HG03175 (cell line): ENCODE data around the gene KCNQ5.

Experiments used
- ATAC-seq: cut with Tn5 transposase; IDR thresholded peaks from one replicate; pipeline ENCODE4 v1.9.1; 2021; ENCODE audit warnings: mild to moderate bottlenecking, moderate library complexity; ENCODE audit not compliant: unreplicated experiment

The KCNQ5 gene

DNA sequence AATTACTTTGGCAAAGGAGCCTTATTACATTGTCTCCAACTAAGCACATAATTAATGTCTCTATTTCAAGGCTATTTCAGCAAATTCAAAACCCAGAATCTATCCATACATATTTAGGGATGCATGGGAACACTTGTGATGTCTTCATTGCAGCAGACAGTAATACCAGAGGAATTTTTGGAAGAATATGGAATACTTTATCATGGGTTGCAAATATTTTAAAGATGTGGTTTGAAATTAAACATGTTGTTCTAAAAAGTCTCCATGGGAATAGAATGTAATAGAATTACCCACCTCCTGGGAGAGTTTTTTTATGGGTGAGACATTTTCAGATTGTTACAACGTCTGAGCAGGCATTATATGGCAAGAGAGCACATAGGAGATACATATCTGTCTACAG, 170.8 kb downstream of the KCNQ5 start:
- ATAC-seq: no peak

GRCh38 chr6:72793641-72794395, 172.0 kb downstream of the KCNQ5 start:
- no peak for ATAC-seq

- ATAC-seq: no peak
These were observed 176.3 kb downstream of the KCNQ5 start for GRCh38 chr6:72798196-72798595.

- no peak for ATAC-seq
These were observed 188.0 kb downstream of the KCNQ5 start for GRCh38 chr6:72809746-72810379.

DNA sequence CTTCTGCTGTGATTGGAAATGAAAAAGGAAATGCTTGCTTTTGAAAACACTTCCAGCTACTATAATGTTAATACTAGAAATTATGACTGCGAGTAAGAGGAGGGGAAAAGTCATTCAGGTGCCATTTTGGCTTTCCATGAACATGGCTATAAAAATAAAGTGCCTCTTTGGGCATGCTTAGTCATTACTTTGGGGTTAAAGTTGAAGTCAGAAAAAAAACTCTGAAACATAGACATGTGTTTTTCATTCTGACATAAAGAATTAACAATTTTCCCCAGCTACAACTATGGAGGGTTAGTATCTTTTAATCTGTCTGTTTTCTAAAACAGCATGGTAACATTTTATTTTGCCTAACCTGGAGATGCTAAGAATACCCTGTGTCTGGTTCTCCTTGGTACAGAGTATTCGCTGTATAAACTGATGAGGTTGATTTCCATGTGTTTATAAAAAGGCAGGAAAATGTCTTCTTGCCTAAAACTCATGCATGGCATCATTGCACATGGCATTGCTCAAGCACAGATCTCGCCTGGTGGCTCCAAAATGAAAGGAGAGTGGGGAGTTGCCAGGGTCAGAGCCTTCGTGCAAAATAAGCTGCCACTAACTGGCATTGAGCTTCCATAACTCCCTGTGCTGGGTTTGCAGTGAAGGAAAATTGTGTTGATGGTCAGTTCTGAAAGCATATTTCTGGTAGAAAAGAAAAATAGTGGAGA, 188.9 kb downstream of the KCNQ5 start:
- ATAC-seq: no peak

DNA sequence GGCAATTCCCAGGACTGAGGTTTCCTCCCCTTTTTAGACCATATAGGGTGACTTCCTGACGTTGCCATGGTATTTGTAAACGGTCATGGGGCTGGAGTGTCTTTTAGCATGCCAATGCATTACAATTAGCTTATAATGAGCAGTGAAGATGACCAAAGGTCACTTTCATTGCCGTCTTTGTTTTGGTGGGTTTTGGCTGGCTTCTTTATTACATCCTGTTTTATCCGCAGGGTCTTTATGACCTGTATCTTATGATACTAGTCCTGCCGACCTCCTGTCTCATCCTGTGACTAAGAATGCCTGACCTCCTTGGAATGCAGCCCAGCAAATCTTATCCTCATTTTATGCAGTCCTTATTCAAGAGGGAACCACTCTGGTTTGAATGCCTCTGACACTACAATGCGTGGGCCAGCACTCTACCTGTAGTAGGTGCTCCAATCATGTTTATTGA, 190.1 kb downstream of the KCNQ5 start:
- ATAC-seq: no peak

DNA sequence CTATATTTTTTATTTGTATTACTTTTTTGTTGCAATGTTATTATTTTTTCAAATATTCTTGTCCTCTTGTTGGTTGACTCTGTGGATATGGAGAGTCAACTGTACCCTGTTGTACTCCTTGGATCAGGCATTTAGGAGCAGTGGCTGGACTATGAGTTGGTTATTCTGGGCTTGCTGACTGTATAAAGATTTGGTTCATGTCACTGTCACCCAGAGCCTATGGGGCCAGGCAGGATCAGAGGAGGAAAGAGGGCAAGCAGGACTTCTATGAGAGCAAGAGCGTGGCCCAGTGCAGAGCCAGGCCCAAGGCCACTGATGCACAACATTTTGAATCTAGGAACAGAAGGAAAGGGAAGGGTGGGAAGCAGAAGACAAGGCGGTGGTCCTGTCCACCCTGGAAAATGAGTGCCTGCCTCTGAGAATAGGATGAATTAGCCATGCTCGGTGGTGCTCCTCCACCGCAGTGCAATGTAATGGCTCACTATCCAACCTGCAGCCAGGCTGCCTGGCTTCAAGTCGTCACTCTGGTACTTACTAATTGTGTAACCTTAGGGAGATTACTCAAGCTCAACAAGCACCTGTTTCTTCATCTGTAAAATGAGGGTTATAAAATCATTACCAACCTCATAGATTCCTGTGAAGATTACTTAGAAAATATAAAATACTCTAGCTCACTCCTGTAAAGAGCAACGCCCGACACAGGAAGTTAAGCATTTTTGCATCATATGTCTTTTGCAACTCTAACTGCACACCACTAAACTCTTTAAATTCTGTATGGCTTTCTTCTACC, 192.1 kb downstream of the KCNQ5 start:
- ATAC-seq: no peak

GRCh38 chr6:72816022-72816421, 194.2 kb downstream of the KCNQ5 start:
- no peak for ATAC-seq

DNA sequence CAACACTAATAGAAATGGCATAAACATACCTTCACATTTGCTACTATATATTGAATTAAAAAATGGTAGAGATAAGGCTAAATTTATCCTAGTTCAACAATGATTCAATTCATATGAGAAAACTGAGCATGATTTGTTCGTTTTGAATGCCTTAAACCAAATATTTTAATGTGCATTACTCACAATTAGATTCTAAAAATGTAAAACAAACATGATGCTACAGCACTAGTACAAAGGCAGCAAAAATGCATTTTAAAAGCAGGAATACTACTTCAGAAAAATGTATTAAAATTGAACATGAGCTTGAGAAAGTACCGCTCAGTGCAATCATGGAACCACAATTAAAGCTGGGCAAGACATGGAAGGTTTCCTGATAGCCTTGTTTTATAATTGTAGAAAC, 195.3 kb downstream of the KCNQ5 start:
- no peak for ATAC-seq

DNA sequence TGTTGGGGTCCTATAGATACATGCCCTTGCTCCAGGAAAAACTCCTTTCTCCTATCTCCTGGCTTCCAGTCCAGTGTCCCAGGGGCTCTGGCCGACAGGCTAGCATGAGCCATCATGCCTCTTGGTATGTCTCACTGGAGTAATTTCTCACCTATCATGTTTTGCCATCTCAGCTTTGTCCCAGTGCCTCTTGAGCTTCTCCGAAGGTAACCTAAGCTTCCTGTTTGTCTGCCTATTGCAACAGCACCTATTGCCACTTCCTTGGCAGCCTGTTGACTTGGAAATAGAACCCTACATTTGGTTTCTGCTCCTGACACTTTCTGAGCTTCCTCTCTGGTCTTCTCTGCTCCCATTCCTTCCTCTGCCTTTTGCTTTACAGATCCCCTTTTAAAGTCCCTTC, 197.7 kb downstream of the KCNQ5 start:
- no peak for ATAC-seq

DNA sequence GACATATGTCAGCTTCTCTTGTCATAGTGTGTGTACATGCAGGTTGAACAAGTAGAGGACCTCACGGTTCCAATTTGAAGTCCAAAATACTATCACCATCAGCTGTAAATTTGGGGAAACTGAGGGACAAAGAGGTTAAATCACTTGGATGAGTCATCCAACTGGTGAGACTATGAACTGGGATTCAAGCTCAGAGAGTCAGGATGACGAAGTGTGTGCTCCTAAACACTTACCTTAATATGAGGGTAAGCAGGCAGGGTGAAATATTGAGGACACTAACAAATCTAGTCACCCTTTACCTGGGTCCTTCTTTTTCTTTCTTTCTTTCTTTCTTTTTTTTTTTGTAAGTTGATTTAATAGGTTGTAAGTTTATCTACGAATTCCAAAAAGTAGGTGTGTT, 198.3 kb downstream of the KCNQ5 start:
- ATAC-seq: no peak

DNA sequence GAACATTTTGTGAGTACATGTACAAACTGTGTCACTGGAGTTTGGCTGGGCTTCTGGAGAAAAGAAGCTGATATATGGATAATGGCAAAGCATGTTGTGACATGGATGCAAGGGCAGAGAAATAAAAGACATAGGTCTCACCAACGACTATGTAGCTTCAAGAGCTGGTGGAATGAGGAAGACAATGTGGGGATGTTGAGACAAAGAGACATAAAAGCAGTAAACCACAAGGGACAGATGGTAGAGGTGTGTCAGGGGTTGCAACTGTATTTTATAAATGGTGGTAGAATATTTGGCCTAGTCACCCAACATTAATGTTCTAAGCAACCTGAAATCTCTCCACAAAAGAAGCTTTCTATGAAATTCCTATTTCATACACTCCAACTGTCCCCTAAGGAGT, 199.0 kb downstream of the KCNQ5 start:
- ATAC-seq: no peak

GRCh38 chr6:72822023-72822422, 200.2 kb downstream of the KCNQ5 start:
- ATAC-seq: no peak

- no peak for ATAC-seq
These were observed 200.8 kb downstream of the KCNQ5 start for GRCh38 chr6:72822691-72823090.

DNA sequence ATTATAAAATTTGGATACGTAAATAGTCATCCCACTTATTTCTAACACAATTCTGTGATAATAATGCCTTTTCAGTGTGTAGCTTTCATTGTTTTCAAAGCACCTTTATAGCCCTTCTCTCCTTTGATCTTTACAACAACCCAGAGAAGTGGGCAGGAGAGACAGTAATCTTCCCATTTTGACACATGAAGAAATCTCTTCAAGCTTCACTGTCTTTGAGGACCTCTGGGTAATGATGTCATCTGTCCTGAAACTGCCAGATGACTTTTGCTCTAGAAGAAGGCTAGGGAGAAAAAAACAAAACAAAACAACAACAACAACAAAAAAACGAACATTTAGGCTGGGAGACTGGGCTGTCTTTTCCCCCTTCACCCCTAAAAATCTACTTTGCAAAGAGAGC, 203.0 kb downstream of the KCNQ5 start:
- ATAC-seq: no peak

- no peak for ATAC-seq
These were observed 203.5 kb downstream of the KCNQ5 start for GRCh38 chr6:72825315-72825911.

DNA sequence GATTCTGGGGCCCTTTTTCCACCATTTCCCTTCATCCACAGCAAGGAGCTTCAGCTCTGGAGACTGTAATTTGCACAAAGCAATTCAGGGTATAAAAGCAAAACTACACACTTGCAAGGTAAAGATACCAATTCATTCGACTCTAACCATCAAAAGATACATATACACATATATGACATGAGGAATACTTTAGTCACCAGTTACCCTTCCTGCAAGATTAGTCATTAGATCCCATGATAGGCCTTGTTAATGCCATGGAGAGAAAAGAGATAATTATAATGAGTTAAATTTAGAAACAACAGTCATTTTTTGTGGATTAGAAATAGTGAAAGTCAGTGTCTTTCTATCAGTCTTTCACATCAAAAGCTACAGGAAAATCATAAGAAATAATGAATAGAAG, 204.2 kb downstream of the KCNQ5 start:
- ATAC-seq: no peak

GRCh38 chr6:72826744-72827438, 205.0 kb downstream of the KCNQ5 start:
- no peak for ATAC-seq

DNA sequence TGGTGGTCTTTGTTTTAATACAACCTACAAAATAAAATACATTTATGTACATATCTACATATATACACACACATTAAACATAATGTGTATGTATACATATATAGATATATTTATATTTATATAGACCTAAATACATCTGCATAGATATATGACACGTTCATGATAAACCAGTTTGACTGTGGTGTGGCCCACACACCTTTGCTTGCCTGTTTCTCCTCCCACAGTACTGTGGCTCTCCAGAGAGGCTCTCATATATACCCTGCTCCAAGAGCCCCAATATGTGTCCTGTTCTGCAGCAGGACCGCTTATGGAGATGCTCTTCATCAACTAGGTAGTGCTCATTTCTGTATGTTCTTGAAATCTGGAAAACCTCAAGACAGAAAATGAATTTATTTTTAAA, 207.0 kb downstream of the KCNQ5 start:
- ATAC-seq: no peak

- no peak for ATAC-seq
These were observed 210.4 kb downstream of the KCNQ5 start for GRCh38 chr6:72832271-72832670.
